Lung microvascular endothelial cell (primary cell): Measurements from ENCODE around the gene ZNF385D. TPM values are rescaled to one million over a fixed set of nuclear protein-coding genes. Genes with fewer than 3 reads are reported as not detected.
A peak's percentile ranks its signal among the peaks of the same experiment; 100 is the strongest.

Source experiments
- DNase-seq, 2 donors: peaks; one replicate each; pipeline versions ENCODE4 v3.0.0 to v3.0.0-alpha.2; 2010; ENCODE audit warnings: low read depth in 2 of 2
- total RNA-seq: library from RNA; depleted of rRNA; stranded (reverse); fragments of >200 nt; gene quantifications from 2 replicates; pipeline ENCODE4 v1.2.1, GENCODE V29; 2014

Gene ZNF385D
- total RNA-seq, 1 donor from 2014 or later, result 1.8 TPM

DNA sequence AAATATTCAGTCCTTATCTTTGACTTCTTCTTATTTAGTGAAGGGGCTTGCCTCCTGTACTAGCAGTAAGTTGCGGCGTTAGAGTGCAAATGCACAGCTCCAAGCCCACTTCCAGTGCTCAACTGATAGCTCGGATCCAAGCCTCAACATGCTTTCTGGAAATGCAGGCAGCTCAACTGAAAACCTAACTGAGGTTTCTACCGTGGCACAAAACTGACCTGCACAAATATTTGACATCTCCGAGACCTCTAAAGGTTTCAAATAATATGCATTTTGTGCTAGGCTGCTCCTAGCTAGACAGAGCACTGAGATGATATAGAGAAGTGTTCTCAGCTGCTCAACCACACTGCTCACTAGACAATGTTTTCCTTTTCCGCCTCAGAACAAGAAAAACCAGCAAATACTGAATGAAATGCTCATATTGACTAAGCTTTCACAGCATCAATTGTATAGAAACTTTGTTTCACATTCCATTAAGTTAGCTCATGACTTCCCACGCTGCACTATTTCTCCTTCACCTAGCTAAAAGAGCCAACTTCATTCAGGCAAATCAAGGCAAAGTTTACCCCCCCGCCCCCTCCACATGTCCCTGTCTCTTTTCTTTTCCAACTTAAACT is 822 bp downstream of the ZNF385D start:
- peak in 1 of 2 donors; percentile 23 for DNase-seq

DNA sequence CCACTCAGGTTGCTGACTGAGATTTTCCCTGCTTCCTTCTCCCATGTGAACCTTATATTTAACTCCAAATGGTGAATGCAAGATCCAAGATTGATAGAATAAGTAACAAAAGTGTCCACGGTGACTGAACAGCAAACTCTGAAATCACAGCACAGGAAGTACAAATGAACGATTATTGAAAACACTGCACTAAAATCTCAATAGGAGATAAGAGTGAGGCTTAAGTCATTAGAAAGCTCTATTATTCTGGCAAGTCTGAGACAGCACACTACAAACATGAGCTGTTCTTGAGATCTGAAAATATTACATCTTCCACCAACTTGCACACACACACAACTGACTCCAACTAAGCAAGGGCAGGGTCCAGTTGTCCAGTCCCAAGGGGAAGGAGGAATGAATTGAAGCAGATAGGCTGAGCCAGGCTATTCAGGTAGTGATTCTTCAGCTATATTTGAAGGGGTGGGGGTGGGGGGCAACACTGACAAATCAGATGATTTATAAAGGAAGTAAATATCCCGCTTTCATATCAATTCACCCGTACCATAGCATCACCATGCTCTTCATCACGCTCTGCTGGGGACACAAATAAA is 2.9 kb downstream of the ZNF385D start:
- no peak for DNase-seq

DNA sequence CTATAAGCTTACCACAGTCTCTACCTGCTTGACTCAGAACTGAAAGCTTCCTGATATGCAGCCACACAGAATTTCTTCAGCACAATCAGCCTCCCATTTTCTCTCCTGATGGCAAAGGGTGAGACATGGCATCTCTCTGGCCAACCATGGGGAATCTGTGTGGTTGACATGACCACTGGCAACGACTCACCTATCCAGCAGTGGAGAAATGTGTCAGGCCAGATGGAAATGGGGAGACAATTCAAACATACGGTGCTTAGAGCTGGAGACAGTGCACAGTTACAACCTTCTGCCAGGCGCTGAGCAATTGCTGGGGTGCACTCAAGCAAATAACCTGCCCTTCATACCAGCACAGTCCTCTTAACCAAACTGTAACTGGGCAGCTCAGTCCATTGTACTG is 3.6 kb downstream of the ZNF385D start:
- no peak for DNase-seq

DNA sequence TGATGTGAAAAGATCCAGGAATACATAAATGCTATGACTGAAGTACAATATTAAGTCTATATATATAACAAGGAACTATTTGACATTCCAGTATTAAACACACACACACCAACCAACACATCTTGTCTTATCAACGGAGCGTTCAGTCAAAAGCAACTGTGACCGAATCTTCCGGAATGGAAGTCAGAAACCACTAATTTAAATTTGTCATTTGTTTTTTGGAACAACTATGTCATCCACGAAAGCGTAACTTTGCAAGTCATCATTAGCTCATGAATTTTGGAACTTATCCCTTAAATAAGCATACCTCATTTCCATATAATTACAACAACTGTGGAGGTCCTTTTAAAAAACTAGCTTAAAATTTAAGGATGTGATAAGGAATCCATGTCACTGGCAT is 5.0 kb downstream of the ZNF385D start:
- DNase-seq, result peak in 1 of 2 donors; percentile 59

DNA sequence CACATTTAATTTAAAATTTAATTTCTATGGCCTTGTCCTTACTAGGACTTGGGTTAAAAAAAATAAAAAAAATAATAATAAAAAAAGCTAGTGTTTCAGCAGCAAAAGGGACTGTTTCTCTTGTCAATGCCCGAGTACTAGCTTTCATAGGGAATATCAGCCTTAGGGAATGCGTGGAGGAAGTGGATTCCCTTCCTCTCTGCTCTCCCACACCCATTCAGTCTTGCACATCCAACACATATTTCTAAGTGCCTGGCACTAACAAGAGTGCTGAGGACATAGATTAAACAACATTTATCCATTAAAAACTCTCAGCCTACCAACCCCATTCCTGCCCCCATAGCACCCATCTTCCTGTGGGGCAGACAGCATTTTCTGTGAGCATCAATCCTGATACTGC is 6.2 kb downstream of the ZNF385D start:
- DNase-seq, result no peak

DNA sequence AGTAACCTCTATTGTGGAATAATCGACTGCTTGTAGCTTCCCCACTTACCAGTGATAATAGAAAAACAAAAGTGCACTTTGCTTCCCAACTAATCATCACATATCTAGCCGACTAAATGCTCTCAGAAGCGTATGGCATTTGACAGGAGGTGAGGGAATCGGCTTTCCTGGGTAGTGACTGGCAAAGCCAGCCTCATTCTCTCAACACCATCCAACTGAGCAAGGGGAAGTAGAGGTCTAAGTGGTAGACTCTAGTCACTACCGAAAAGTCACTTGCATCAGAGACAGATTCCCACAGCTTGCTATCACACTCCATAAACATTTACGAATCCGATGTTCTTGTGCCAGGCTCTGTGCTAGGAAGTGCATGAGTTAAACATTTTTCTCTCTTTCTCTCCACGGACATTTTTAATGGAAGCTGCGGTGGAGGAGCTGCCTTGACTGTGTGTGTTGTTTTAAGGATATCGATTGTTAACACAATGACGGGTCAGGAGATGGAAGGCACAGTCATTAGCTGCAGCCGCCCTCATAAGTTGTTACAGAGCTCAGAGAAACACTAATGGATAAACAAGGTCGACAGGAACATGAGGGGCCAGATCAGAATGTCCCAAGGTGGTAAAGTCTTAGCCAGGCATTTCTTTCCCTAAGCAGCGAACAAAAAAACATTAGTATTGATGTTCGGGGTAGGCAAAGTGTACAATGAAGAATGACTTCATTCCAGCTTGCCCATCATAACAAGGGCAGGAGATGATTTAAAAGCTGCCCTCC is 11.9 kb downstream of the ZNF385D start:
- DNase-seq, result no peak

DNA sequence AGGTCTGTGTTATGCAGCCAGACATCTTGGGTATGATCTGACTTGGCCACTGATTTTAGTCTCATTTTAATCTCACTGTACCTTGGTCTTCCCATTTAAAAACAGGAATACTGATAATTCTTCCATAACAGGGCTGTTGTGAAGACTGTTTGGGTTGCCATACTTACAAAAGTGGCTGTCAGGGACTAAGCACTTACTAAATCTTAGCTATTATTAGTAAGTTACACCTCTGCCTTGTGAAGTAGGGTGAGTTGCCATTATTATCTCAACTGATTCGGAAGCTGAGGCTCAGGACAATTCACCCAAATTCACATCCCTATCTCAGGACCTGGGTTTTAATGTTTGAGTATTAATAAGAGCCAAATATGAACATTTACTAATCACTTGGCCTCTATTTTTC is 12.7 kb downstream of the ZNF385D start:
- DNase-seq, result no peak

DNA sequence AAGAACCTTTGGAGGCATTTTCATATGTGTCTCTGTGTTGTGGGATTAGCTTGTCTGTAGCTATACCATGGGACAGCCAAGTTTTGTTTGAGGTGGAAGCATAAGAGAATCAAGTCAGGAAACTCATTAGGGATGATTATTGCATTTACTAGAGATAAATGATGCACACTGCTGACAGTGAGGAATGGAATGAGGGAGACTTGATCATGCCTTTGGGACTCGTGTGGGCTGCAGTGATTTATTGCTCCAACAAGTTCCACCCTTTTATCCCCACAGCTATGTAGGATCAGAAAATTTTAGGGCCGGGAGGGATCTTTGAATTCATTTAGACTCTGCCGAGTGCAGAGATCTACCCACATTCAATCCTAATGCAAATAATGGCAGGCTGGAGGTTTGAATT is 16.3 kb downstream of the ZNF385D start:
- no peak for DNase-seq

DNA sequence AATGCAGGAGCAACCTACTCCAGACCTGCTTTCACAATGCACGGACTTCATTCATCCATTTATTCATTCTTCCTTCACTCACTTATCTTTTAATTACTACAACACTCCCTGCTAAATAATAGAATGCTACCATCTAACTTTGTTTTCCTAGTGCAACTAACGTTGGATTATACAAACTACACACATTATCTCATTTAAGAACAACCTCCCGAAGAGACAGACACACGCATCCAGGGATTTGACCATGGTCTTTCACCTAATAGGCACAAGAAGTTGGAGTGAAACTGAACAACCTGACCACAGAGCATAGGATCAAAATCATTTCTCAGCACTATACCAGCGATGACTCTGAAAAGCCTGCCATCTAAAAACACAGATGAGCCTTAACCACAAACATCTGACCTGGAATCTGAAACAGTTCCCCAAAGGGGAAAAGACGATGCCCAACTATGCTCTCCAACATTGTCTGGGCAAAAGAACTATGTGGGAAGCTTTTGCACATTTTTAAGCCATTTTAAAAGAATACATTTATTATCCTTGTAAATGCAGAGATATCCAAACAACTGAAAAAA is 21.0 kb downstream of the ZNF385D start:
- DNase-seq, result no peak

DNA sequence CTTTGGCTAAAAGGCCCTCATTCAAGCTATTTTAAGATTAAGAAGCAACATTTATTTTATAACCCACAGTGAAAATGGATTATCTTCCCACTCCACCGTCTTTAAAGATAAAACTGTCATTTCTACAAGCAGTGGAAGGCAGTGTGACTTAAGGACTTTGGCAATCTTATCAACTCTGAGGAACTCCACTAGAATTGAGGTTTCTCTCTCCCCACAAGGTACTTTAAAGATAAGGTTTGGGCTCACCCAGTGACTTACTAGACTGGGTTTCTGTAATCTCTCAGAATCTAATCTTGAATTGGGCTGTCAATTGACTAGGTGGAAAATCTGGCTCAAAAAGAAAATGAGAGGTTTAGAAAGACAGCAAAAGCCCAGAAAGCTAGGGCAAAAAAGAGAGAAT is 21.7 kb downstream of the ZNF385D start:
- DNase-seq, result no peak

DNA sequence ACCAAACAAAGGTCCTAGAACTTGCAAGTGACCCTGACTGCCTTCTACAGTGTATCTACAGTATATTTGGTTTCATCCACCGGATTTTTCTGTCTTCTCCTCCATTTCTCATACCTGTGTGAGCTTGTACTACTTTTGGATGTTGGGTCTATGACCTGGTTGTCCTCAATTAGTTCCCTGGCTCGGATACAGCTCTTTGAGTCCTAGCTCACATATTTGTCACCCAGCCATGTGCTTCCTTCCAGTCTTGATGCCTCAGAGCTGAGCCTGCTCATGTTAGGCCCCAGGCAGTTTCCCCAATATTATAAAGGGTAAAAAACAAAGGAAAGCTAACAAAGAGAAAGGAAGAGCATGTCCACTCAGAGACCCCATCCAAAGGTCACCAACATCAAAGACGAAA is 28.2 kb downstream of the ZNF385D start:
- no peak for DNase-seq

DNA sequence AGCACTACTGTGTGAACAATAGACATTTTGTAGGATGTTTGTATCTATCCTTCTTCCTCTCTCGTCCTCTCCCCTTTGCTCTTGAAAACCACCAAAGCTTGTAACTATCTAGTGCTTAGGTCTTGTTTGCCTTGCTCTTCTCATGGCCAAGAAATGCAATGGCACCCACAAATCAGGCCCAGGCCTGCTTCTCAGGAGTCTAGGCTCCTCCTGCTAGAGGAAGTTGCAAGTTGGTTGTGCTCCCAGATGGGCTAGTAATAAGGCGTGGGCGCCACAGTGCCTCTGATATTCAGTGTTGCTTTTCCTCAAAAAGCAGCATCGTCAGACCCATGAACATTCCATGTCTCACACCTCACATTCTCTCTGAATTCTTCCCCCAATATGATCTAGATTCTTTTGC is 28.7 kb downstream of the ZNF385D start:
- DNase-seq, result no peak

DNA sequence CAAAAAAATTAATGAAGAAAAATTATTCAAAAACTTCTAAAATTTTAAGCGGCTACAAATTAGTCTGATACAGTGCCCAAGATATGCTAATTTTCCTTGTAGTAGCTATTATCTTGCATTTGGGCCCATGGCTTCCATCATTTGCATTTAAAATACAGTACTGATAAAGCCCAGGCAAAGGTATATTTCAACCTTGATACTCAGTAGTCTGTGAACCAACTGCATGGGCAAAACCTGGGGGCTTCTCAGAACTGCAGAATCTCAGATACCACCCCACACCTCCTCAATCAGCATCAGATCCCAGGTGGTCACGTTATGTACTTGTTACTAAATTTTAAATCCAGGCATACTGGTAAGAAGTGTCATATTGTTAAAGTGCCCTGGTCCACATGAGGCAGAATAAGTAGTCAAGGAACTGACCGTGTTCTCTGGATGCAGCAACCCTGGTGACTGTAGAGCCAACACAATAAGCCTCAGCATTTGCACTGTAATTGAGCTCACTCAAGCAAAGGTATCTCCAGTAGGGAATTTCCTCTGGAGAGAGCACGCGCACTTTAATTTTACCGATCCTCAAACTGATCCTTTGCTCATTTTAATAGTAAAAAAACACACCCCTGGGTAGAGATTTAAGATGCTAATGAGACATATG is 31.9 kb downstream of the ZNF385D start:
- no peak for DNase-seq

DNA sequence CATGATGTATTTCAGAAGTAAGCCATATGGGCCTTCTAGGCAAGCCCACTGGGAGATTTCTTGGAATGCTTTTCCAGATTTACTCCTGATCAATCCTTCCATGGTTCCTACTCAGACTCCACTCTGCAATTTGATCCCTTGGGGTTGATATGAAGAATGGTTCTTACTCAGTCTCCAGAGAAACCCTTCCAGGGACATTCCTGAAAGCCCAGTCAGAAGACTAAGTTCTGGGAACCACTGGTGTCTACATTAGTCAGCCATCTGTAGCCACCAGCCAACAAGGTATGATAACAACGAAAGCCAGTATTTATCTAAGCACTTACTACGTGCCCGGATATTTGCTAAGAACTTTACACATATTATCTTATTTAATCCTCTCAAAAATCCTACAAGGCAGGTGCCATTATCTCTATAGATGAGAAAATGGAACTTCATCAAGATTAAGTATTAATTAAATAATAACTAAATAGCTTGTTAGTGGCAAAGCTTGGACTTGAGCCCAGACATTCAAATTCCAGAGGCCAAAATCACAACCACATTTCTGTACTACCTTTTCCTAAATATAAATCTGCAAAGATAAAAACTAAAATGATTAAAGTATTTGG is 32.7 kb downstream of the ZNF385D start:
- DNase-seq, result peak; percentile 8 to 11

DNA sequence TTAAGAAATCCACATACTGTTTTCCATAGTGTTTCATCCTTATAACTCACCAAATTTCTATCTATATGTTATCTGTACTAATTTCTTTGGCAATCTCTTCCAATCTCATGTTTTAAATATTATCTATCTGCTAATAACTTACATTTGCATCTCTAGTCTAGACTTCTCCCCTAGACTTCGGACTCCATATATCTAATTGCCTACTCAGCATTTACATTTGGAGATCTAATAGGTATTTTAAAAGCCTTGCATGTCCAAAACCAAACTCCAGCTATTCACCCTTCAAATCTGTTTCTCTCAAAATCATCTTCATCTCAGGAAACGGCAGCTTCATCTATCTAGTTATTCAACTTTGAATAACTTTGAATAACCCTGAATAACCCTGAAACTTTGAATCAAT is 35.3 kb downstream of the ZNF385D start:
- DNase-seq, result no peak

DNA sequence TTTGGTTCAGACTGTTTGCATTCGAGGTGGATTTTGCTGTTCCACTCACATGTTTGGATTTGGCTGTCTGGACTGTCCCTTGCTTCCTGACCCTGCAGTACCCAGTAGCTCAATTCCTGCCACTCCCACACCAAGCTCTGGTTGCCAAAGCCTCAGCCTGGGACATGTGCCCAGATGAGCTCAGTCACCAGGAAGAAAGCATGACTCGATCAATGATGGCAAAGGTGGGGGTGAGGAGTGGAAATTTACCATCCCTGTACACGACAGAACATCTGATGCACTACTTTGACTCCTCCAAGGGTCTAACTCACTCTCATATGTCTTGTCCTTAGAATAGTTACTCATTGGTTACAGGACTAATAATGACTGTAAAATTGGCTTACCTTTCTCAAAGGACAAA is 45.2 kb downstream of the ZNF385D start:
- DNase-seq, result peak in 1 of 2 donors; percentile 93

DNA sequence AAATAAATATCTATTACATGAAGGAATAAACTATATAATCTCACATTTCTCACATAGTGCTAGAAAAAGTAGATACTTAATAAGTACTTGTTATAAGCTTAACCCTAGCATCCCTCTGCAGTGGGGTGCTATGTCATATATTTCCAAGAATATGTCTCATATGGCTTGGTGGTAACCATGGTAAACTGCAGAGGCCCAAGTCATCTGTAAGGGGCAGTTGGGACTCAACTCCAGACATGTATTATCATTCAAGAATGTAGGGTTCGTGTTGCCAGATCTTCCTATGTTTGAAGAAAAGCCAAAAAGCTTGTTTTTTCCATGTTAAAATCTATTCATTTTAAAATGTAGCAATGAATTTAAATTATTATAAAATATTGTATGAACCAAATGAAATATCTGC is 46.2 kb downstream of the ZNF385D start:
- DNase-seq, result no peak

DNA sequence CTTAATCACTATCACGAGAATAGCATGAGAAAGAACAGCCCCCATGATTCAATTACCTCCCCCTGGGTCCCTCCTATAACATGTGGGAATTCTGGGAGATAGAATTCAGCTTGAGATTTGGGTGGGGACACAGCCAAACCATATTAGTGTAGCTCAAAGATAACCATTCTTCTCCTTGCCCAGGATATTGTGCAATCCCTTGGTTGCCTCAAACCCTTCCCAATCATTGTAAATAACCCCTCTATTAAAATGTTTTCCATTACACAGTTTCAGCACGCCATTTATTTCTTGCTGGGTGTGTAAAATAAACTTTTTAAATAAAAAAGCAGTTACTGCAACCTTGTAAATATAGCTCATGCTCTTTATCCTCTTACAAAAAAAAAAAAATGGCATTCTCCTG is 47.7 kb downstream of the ZNF385D start:
- no peak for DNase-seq

DNA sequence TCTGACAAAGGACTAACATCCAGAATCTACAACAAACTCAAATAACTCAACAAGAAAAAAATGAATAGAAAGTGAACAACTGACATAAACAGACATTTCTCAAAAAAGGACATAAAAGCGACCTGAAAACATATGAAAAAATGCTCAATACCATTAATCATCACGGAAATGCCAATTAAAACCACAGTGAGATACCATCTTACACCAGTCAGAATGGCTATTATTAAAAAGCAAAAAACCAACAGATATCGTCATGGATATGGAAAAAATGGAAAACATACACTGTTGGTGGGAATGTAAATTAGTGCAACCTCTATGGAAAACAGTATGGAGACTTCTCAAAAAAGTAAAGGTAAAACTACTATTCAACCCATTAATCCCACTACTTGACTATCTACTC is 53.3 kb downstream of the ZNF385D start:
- DNase-seq, result no peak

DNA sequence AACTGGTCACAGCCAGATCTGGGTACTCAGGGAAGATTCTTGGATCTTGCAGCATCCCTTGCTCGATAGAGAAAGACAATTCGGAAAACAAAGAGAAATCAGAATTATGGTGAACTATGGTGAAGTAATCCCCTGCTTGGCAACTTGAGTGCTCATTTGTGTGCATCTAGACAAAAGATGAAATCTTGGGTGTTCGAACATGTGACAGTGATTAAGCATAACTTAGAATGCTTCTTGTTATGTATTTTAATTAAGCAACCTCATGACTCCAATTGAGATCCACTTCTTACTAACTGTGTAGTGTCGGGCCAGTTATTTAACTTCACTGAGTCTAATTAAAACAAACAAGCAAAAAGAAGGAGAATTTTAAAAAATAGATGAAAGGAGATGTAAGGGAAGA is 56.5 kb downstream of the ZNF385D start:
- DNase-seq, result no peak

DNA sequence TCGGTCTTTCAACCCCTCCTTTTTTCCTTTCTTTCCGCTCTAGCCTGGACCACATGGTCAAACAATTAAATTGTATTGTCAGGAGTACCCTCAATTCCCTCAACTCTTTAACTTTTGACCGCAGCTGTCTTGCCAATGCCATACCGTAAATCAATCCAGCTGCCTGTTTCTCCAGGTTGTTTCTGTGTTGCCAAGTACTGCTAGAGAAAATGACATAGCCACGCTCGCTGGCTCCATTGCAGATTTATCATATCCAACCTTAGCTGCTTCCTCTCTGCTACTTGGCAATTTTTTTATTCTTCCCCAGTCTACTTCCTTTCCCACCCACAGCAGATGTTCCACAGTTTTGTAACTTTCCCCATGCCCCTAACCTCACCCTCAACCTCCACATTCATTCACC is 60.0 kb downstream of the ZNF385D start:
- no peak for DNase-seq

DNA sequence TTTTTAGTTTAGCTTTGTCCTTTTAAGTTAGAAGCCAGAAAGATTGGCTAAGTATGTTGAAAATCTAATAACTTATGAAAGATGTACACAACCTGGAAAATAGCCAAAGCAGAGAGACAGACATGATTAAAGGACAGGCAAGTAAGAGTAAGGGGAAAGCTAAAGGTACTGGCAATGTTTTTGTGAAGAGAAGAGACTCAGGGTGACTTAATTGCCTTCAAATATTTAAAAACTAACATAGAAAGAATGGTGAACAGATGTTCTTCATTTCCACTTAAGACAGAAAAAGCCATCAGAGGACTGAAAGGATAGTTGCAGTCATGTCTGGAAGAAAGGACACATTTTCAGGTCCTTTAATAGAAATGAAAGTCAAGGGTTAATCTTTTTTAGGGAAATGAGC is 68.8 kb downstream of the ZNF385D start:
- no peak for DNase-seq
